GM06990 (cell line): ENCODE measurements around the gene DDX42.
A peak's percentile ranks its signal among the peaks of the same experiment; 100 is the strongest.
"Not testable (repeated sequence)": the region's sequence is repeated elsewhere in the genome, so short reads cannot be mapped to it uniquely, and the experiment has no call there.

Experiments used
- DNase-seq: peaks from one replicate; pipeline ENCODE4 v3.0.0-alpha.2; 2011; ENCODE audit not compliant: insufficient read length; ENCODE audit errors: extremely low read depth
- H3K27me3 ChIP-seq: replicated peaks from 2 replicates; pipeline ENCODE4 v1.6.0; 2011; ENCODE audit warnings: low read length; ENCODE audit not compliant: control insufficient read depth, insufficient read depth
- H3K36me3 ChIP-seq: 2 replicates; pipeline ENCODE4 v1.5.1; 2011; ENCODE audit warnings: low read length; ENCODE audit not compliant: control insufficient read depth, insufficient read depth
- H3K4me3 ChIP-seq: replicated peaks from 2 replicates; pipeline ENCODE4 v1.5.1; 2011; ENCODE audit warnings: low read depth, mild to moderate bottlenecking, control low read depth, low read length
- CTCF ChIP-seq: IDR thresholded peaks from 2 replicates; pipeline ENCODE4 v1.5.1; 2011; ENCODE audit warnings: low read length, control low read depth, mild to moderate bottlenecking, inconsistent platforms; ENCODE audit not compliant: insufficient read depth, poor library complexity, severe bottlenecking

Gene DDX42

GRCh38 chr17:63855185-63855584 is 81.2 kb downstream of the DDX42 start:
- no peaks in the 10 kb centered on the region for H3K36me3 ChIP-seq
- DNase-seq: no peak
- H3K27me3 ChIP-seq: peaks cover 3% of the 10 kb centered on the region; the same call in 1 of the 2 replicates
- TF ChIP-seq CTCF: no peak
- H3K4me3 ChIP-seq: no peak overlapping the region

GRCh38 chr17:63856425-63856824 is 82.5 kb downstream of the DDX42 start:
- not testable (repeated sequence) for DNase-seq, H3K4me3 ChIP-seq, H3K36me3 ChIP-seq, H3K27me3 ChIP-seq

- TF ChIP-seq CTCF: no peak
- Histone ChIP-seq H3K4me3 (no peak overlapping the region), H3K36me3 (no peaks in the 10 kb centered on the region), H3K27me3 (peaks cover 3% of the 10 kb centered on the region; the same call in 1 of the 2 replicates)
- DNase-seq: no peak
These were observed 85.3 kb downstream of the DDX42 start for GRCh38 chr17:63859257-63859656.

- not testable (repeated sequence) for H3K4me3 ChIP-seq, H3K36me3 ChIP-seq, H3K27me3 ChIP-seq, DNase-seq
- TF ChIP-seq CTCF: peak; percentile 28
These were observed 92.7 kb downstream of the DDX42 start for GRCh38 chr17:63866625-63867024.
